ENCODE data around the gene ATP9B.

Gene ATP9B

GRCh38 chr18:79337184-79337583 lies 268.0 kb downstream of the ATP9B start:
- no peak for TF ChIP-seq ZFX (IDR thresholded peaks at IDR 0.05)
- TF ChIP-seq, protein P1, sequence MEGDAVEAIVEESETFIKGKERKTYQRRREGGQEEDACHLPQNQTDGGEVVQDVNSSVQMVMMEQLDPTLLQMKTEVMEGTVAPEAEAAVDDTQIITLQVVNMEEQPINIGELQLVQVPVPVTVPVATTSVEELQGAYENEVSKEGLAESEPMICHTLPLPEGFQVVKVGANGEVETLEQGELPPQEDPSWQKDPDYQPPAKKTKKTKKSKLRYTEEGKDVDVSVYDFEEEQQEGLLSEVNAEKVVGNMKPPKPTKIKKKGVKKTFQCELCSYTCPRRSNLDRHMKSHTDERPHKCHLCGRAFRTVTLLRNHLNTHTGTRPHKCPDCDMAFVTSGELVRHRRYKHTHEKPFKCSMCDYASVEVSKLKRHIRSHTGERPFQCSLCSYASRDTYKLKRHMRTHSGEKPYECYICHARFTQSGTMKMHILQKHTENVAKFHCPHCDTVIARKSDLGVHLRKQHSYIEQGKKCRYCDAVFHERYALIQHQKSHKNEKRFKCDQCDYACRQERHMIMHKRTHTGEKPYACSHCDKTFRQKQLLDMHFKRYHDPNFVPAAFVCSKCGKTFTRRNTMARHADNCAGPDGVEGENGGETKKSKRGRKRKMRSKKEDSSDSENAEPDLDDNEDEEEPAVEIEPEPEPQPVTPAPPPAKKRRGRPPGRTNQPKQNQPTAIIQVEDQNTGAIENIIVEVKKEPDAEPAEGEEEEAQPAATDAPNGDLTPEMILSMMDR (conservative IDR thresholded peaks at IDR 0.05): no peak

DNA sequence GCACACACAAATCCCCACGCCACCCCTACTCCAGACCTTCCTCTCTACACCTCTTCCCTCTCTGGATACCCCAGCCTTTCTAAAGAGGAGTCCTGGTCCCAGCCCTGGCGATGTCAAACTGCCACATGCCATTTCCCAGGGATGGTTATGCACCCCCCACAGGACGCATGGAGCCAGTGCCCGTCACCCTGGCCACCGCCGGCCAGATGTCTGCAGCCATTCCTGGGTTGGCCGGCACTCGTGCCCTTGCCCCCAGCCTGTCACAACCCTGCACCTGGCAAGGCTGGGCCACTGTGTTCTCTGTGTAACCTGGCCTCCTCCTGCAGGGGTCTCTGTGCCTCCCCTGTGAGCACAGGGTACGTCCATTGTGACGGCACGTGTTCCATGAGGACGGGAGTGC lies 268.4 kb downstream of the ATP9B start:
- TF ChIP-seq, protein P1 (conservative IDR thresholded peaks at IDR 0.05): no peak
- no peak for TF ChIP-seq ZFX (IDR thresholded peaks at IDR 0.05)
- no peak overlapping the region for H3K27ac ChIP-seq

More at GRCh38 chr18:79337184-79337583, 268.0 kb downstream of the ATP9B start:
- H3K27ac ChIP-seq: no peak overlapping the region

- TF ChIP-seq, protein P1 (conservative IDR thresholded peaks at IDR 0.05): no peak
- TF ChIP-seq ZFX (IDR thresholded peaks at IDR 0.05): no peak
- H3K27ac ChIP-seq: no peak overlapping the region
These were observed 270.1 kb downstream of the ATP9B start for GRCh38 chr18:79339094-79339908.

GRCh38 chr18:79343567-79344207 lies 274.5 kb downstream of the ATP9B start:
- H3K27ac ChIP-seq: no peak overlapping the region
- TF ChIP-seq, protein P1 (conservative IDR thresholded peaks at IDR 0.05): no peak
- TF ChIP-seq ZFX (IDR thresholded peaks at IDR 0.05): no peak

DNA sequence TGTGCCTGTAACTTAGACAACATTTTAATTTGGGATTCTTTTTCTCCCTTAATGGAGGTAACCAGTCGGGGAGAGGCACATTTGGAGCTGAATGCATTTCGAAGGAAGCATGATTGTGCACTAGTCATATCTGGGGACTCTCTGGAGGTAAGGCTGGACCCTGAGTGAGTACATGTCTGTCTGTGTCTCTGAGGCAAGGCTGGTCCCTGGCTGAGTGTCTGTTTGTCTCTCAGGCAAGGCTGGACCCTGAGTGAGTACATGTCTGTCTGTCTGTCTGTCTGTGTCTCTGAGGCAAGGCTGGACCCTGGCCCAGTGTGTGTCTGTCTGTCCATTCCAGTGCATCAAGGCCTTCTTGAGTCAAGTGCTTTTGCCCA lies 275.0 kb downstream of the ATP9B start:
- TF ChIP-seq, protein P1 (conservative IDR thresholded peaks at IDR 0.05): no peak
- TF ChIP-seq ZFX (IDR thresholded peaks at IDR 0.05): no peak
- no peak overlapping the region for H3K27ac ChIP-seq

DNA sequence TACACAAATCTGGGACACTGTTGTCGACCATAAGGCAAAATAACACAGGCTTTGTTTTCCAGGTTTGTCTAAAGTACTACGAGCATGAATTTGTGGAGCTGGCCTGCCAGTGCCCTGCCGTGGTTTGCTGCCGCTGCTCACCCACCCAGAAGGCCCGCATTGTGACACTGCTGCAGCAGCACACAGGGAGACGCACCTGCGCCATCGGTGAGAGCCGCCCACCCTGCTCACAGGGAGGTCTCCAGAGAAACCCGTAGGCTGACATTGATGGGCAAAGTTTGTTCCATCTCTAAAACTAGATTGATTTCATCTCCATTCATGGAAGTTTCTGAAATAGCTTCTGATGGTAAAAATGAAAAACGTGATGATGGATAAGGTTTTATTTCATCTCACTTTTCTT lies 276.2 kb downstream of the ATP9B start:
- no peak overlapping the region for H3K27ac ChIP-seq
- TF ChIP-seq, protein P1 (conservative IDR thresholded peaks at IDR 0.05): no peak
- TF ChIP-seq ZFX (IDR thresholded peaks at IDR 0.05): no peak

DNA sequence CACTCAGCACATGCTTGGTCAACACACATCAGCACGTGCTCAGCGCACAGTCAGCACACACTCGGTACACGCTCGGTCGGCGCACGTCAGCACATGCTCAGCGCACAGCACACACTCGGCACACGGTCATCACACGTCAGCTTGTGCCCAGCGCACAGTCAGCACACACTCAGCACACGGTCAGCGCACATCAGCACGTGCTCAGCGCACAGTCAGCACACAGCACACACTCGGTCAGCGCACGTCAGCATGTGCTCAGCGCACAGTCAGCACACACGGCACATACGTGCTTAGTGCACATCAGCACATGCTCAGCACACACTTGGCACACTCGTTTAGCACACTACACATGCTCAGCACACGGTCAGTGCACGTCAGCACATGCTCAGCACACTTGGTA lies 276.8 kb downstream of the ATP9B start:
- H3K27ac ChIP-seq: no peak overlapping the region
- no peak for TF ChIP-seq ZFX (IDR thresholded peaks at IDR 0.05)
- TF ChIP-seq, protein P1 (conservative IDR thresholded peaks at IDR 0.05): no peak
